Ishikawa (cell line): ENCODE results near the gene ROBO1.

ENCODE experiments used
- CEBPB ChIP-seq: IDR thresholded peaks from 2 replicates; pipeline ENCODE4 v1.6.1; 2012
- CREB1 ChIP-seq: IDR thresholded peaks from 2 replicates; pipeline ENCODE4 v1.6.1; 2012; ENCODE audit warnings: low read depth
- EGR1 ChIP-seq: IDR thresholded peaks from 2 replicates; pipeline ENCODE4 v1.6.1; 2012
- EP300 ChIP-seq: IDR thresholded peaks from 2 replicates; pipeline ENCODE4 v1.6.1; 2012; ENCODE audit warnings: borderline replicate concordance
- FOXM1 ChIP-seq: IDR thresholded peaks from 2 replicates; pipeline ENCODE4 v1.6.1; 2012; ENCODE audit warnings: low read depth, borderline replicate concordance
- MAX ChIP-seq: IDR thresholded peaks from 2 replicates; pipeline ENCODE4 v1.6.1; 2012
- NFIC ChIP-seq: IDR thresholded peaks from 2 replicates; pipeline ENCODE4 v1.6.1; 2012
- RAD21 ChIP-seq: IDR thresholded peaks from 2 replicates; pipeline ENCODE4 v1.6.1; 2012; ENCODE audit warnings: low read depth
- REST ChIP-seq: IDR thresholded peaks from 2 replicates; pipeline ENCODE4 v1.6.1; 2012; ENCODE audit warnings: low read depth, mild to moderate bottlenecking
- TAF1 ChIP-seq: IDR thresholded peaks from 2 replicates; pipeline ENCODE4 v1.6.1; 2012; ENCODE audit warnings: low read depth, mild to moderate bottlenecking
- TCF12 ChIP-seq: IDR thresholded peaks from 2 replicates; pipeline ENCODE4 v1.6.1; 2012; ENCODE audit warnings: low read depth
- TEAD4 ChIP-seq: IDR thresholded peaks from 2 replicates; pipeline ENCODE4 v1.6.1; 2012
- USF1 ChIP-seq: IDR thresholded peaks from 2 replicates; pipeline ENCODE4 v1.6.1; 2012
- YY1 ChIP-seq: IDR thresholded peaks from 2 replicates; pipeline ENCODE4 v1.6.1; 2012; ENCODE audit warnings: low read depth
- ZBTB7A ChIP-seq: IDR thresholded peaks from 2 replicates; pipeline ENCODE4 v1.6.1; 2012; ENCODE audit warnings: low read depth

Gene ROBO1

GRCh38 chr3:78820542-78820941, 947.3 kb downstream of the ROBO1 start:
- TF ChIP-seq FOXM1 (no peak), TCF12 (no peak)

- TF ChIP-seq USF1 (no peak), ZBTB7A (no peak), NFIC (no peak), EGR1 (no peak), TAF1 (no peak), TCF12 (no peak), TEAD4 (no peak), REST (no peak), EP300 (no peak), FOXM1 (no peak)
Observed at GRCh38 chr3:78818161-78818985, 949.4 kb downstream of the ROBO1 start.

- no peak for TF ChIP-seq MAX
- no peak for TF ChIP-seq ZBTB7A
- TF ChIP-seq TEAD4: no peak
- no peak for TF ChIP-seq CEBPB
- no peak for TF ChIP-seq EP300
- no peak for TF ChIP-seq EGR1
- no peak for TF ChIP-seq TAF1
- no peak for TF ChIP-seq RAD21
- TF ChIP-seq NFIC: no peak
Observed at GRCh38 chr3:78814893-78815562, 952.8 kb downstream of the ROBO1 start.

- TF ChIP-seq CREB1 (no peak), USF1 (no peak)
Observed at GRCh38 chr3:78812166-78812565, 955.6 kb downstream of the ROBO1 start.

- TF ChIP-seq TCF12: no peak
- TF ChIP-seq USF1: no peak
- TF ChIP-seq TAF1: no peak
- no peak for TF ChIP-seq CREB1
- no peak for TF ChIP-seq REST
- no peak for TF ChIP-seq MAX
- TF ChIP-seq TEAD4: no peak
- TF ChIP-seq ZBTB7A: no peak
- no peak for TF ChIP-seq CEBPB
- no peak for TF ChIP-seq EP300
- no peak for TF ChIP-seq EGR1
- TF ChIP-seq YY1: no peak
- no peak for TF ChIP-seq FOXM1
- no peak for TF ChIP-seq RAD21
Observed at GRCh38 chr3:78809966-78810365, 957.8 kb downstream of the ROBO1 start.
